Anterior cingulate cortex (tissue), 58 donors: Measurements from ENCODE around the gene COL19A1.

Source experiments
- DNase-seq, 58 donors: peaks; one replicate each; lab custom pipeline; 2025; lab: John Stamatoyannopoulos, UW

COL19A1 gene

GRCh38 chr6:70198785-70199184, 332.4 kb downstream of the COL19A1 start:
- no peak for DNase-seq

- no peak for DNase-seq
Measured at GRCh38 chr6:70208235-70208790, 342.0 kb downstream of the COL19A1 start.

- no peak for DNase-seq
Measured at GRCh38 chr6:70210462-70210861, 344.1 kb downstream of the COL19A1 start.

GRCh38 chr6:70215460-70216108, 349.2 kb downstream of the COL19A1 start:
- no peak for DNase-seq

GRCh38 chr6:70216767-70217166, 350.4 kb downstream of the COL19A1 start:
- DNase-seq: no peak

GRCh38 chr6:70219943-70220613, 353.7 kb downstream of the COL19A1 start:
- no peak for DNase-seq

GRCh38 chr6:70221025-70221714, 354.8 kb downstream of the COL19A1 start:
- DNase-seq: peak in 3 of 58 donors; percentile 8 to 20 (median 19)

- no peak for DNase-seq
Measured at GRCh38 chr6:70221715-70222438, 355.5 kb downstream of the COL19A1 start.

GRCh38 chr6:70222439-70222749, 356.0 kb downstream of the COL19A1 start:
- DNase-seq: no peak

GRCh38 chr6:70225055-70225454, 358.7 kb downstream of the COL19A1 start:
- DNase-seq: peak in 22 of 58 donors; percentile 5 to 60 (median 20)

- DNase-seq: no peak
Measured at GRCh38 chr6:70231311-70231710, 365.0 kb downstream of the COL19A1 start.

- DNase-seq: no peak
Measured at GRCh38 chr6:70234561-70235236, 368.3 kb downstream of the COL19A1 start.

GRCh38 chr6:70236343-70236742, 370.0 kb downstream of the COL19A1 start:
- DNase-seq: no peak

GRCh38 chr6:70241031-70241430, 374.7 kb downstream of the COL19A1 start:
- no peak for DNase-seq

- peak in 1 of 58 donors; percentile 1 for DNase-seq
Measured at GRCh38 chr6:70241991-70242420, 375.6 kb downstream of the COL19A1 start.

GRCh38 chr6:70246118-70246517, 379.8 kb downstream of the COL19A1 start:
- DNase-seq: no peak

GRCh38 chr6:70252604-70253003, 386.2 kb downstream of the COL19A1 start:
- DNase-seq: no peak

- DNase-seq: no peak
Measured at GRCh38 chr6:70253923-70254322, 387.6 kb downstream of the COL19A1 start.

- no peak for DNase-seq
Measured at GRCh38 chr6:70254784-70255183, 388.4 kb downstream of the COL19A1 start.

- DNase-seq: no peak
Measured at GRCh38 chr6:70257768-70258273, 391.5 kb downstream of the COL19A1 start.
